GM23248 (cell line): ENCODE data around the gene PSORS1C1. TPM values are rescaled to one million over a fixed set of nuclear protein-coding genes. Genes with fewer than 3 reads are reported as not detected.

ENCODE experiments used
- DNase-seq: peaks from one replicate; pipeline ENCODE4 v3.0.0-alpha.2; 2015
- H2AFZ ChIP-seq: fragments of 200-600 bp; sonication (generic); 2 replicates; pipeline ENCODE4 v1.6.1; 2016; ENCODE audit warnings: antibody characterized with exemption
- H3F3A ChIP-seq: fragments of 200-600 bp; sonication (generic); 2 replicates; pipeline ENCODE4 v1.6.1; 2016; ENCODE audit warnings: mild to moderate bottlenecking, antibody characterized with exemption, mixed run types; ENCODE audit not compliant: insufficient read depth
- H3K27ac ChIP-seq: fragments of 200-600 bp; sonication (generic); 2 replicates; pipeline ENCODE4 v1.5.1; 2016; ENCODE audit warnings: mild to moderate bottlenecking
- H3K27me3 ChIP-seq: fragments of 200-600 bp; sonication (generic); replicated peaks from 2 replicates; pipeline ENCODE4 v1.6.1; 2016; ENCODE audit warnings: mild to moderate bottlenecking; ENCODE audit not compliant: insufficient read depth
- H3K36me3 ChIP-seq: fragments of 200-600 bp; sonication (generic); 2 replicates; pipeline ENCODE4 v1.6.1; 2016; ENCODE audit warnings: low read depth, mild to moderate bottlenecking
- H3K4me1 ChIP-seq: fragments of 200-600 bp; sonication (generic); 2 replicates; pipeline ENCODE4 v1.6.1; 2016; ENCODE audit warnings: mild to moderate bottlenecking; ENCODE audit not compliant: insufficient read depth
- H3K4me2 ChIP-seq: fragments of 200-600 bp; sonication (generic); one replicate; pipeline ENCODE4 v1.6.1; 2016; ENCODE audit warnings: mild to moderate bottlenecking; ENCODE audit not compliant: unreplicated experiment
- H3K4me3 ChIP-seq: fragments of 200-600 bp; sonication (generic); 2 replicates; pipeline ENCODE4 v1.5.1; 2016; ENCODE audit warnings: mild to moderate bottlenecking
- H3K79me2 ChIP-seq: fragments of 200-600 bp; sonication (generic); 2 replicates; pipeline ENCODE4 v1.6.1; 2016; ENCODE audit warnings: mild to moderate bottlenecking; ENCODE audit not compliant: insufficient read depth
- H3K9ac ChIP-seq: fragments of 200-600 bp; sonication (generic); 2 replicates; pipeline ENCODE4 v1.6.1; 2016; ENCODE audit warnings: mild to moderate bottlenecking
- H3K9me2 ChIP-seq: fragments of 200-600 bp; sonication (generic); 2 replicates; pipeline ENCODE4 v1.6.1; 2016; ENCODE audit warnings: mixed run types, mild to moderate bottlenecking, moderate library complexity; ENCODE audit not compliant: insufficient read depth
- H3K9me3 ChIP-seq: fragments of 200-600 bp; sonication (generic); one replicate; pipeline ENCODE4 v1.6.1; 2017; ENCODE audit warnings: low read depth
- H4K20me1 ChIP-seq: fragments of 200-600 bp; sonication (generic); 2 replicates; pipeline ENCODE4 v1.6.0; 2016; ENCODE audit not compliant: insufficient read depth
- EZH2 ChIP-seq: fragments of 200-600 bp; sonication (generic); IDR thresholded peaks from 2 replicates; pipeline ENCODE4 v1.6.1; 2018; ENCODE audit warnings: antibody characterized with exemption, mild to moderate bottlenecking; ENCODE audit not compliant: insufficient read depth, poor library complexity, severe bottlenecking
- EZH2phosphoT487 ChIP-seq: fragments of 200-600 bp; sonication (generic); IDR thresholded peaks from 2 replicates; pipeline ENCODE4 v1.6.1; 2018; ENCODE audit warnings: antibody characterized with exemption, moderate library complexity, mild to moderate bottlenecking, low read depth; ENCODE audit not compliant: insufficient read depth
- WGBS, 2 experiments: methylation state at CpG; one replicate each; pipeline ENCODE4 v1.1.6; 2015 to 2017; ENCODE audit warnings: low lambda C conversion rate in 2 of 2, low coverage in 1 of 2; ENCODE audit errors: missing lambda C conversion rate in 2 of 2; 5-methylcytosine and 5-hydroxymethylcytosine counted together
- in situ Hi-C: fragments of 300-500 bp; cut with MboI; formaldehyde crosslinking; loops from 2 replicates; pipeline ENCODE4 v1.15.0; 2020
- polyA plus RNA-seq: library from polyadenylated mRNA; unstranded; fragments of >200 nt; fragmentation: Nextera tagmentation; extraction: Ambion mirVana; gene quantifications from 2 replicates; pipeline ENCODE4 v1.2.1, GENCODE V29; 2016
- total RNA-seq: library from RNA; depleted of rRNA; stranded (reverse); fragments of >200 nt; shearing (Covaris generic); gene quantifications from 2 replicates; pipeline ENCODE4 v1.2.3, GENCODE V29; 2014

The PSORS1C1 gene
- total and polyA plus RNA-seq, 2 experiments from 2014 or later: 0.22 to 2.6 TPM

DNA sequence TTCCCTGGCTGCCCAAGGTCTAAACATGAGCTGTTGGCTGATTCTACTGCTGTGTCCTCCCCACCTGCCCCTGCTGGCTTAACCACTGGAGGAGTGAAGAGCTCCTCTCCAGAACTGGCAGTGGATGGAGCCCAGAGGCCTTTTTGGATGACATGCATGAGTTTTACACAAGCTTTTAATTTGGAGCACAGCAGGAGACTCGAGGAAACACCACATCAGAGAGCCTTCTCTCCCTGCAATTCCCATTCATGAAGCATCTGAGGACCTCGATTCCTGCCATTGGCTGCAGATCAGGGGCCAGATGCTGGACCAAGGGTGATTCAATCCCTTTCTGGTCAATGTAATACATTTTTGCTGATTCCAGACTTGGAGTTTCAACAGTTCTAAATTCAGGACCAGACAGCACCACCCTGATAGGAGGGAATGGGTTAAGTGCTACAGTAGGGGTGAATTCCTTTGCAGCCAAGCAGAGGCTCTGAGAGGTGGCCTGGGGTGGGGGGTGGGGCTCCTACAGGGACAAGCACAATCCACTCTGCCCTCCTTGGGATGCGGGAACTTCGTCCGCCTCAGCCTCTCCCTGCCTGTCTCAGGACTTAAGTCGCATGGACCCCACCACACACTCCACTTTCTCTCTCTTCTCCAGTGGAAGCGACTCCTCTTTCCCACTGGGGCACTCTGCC, 599 bp upstream of the PSORS1C1 start:
- Histone ChIP-seq H3K9me3 (no peaks in the 10 kb centered on the region), H3K9ac (peak overlapping the region; percentile 84), H3K4me3 (peak overlapping the region; percentile 68), H3K27ac (peak overlapping the region; percentile 89), H3K36me3 (no peaks in the 10 kb centered on the region), H4K20me1 (no peaks in the 10 kb centered on the region), H3K4me2 (peak overlapping the region; percentile 73), H2AFZ (peak overlapping the region; percentile 68), H3K9me2 (no peaks in the 10 kb centered on the region), H3K79me2 (no peaks in the 10 kb centered on the region), H3K4me1 (peaks cover 28% of the 10 kb centered on the region), H3F3A (peaks cover 20% of the 10 kb centered on the region), H3K27me3 (peaks cover 13% of the 10 kb centered on the region; the same call in 1 of the 2 replicates)
- DNase-seq: peak; percentile 91
- whole genome bisulfite sequencing, 2 experiments: 1 to 3% methylated on average over 7 of the region's 7 CpGs
- in situ Hi-C loops: no loop called here
- TF ChIP-seq EZH2 (no peak), EZH2phosphoT487 (no peak)

DNA sequence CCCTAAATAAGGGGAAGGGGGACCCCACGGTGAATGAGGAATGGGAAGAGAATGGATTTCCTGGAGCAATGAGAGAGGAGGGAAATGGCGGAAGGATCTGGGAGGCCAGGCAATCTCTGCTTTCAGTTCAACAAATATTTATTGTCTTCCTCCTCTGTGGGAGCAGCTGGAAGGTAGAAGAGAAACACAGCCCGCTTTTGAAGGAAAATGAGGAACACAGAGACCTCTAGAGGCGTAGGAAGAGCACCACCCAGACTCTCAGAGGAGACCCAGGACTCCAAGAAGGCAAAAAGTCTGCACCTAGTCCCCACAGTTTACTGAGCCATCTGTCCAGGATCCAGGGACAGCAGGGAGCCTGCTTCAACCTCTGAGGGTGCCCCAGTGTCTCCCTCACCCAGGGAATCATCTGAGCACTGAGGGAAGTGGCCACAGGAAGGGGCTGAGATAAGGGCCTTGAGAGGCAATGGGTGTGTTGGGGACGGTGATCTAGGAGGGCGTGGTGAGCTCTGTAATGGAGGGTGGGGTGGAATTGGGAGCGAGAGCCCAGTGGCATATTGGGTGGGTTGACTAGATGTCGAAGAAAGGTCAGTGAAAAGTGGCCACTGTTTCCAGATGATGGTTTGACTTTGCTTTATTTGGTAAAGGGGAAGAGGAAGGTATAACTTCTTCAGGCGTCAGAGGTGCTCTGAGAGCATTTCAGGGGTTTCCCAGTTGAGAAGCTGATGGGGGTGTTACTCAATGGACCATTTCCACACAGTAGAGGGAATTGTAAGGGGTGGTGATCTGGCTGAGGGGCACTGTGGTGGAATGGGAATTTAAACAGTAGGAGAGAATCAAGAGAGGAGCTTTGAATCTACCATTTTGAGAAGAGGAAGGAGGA, 610 bp downstream of the PSORS1C1 start:
- in situ Hi-C loops: no loop called here
- Histone ChIP-seq H3K4me2 (peak overlapping the region; percentile 73), H3K4me3 (peak overlapping the region; percentile 68), H4K20me1 (no peaks in the 10 kb centered on the region), H3K27me3 (peaks cover 7% of the 10 kb centered on the region; the same call in 1 of the 2 replicates), H3K9me3 (no peaks in the 10 kb centered on the region), H3K9ac (peak overlapping the region; percentile 84), H3K79me2 (no peaks in the 10 kb centered on the region), H3F3A (peaks cover 20% of the 10 kb centered on the region), H3K27ac (peak overlapping the region; percentile 89), H2AFZ (peak overlapping the region; percentile 68), H3K4me1 (peaks cover 28% of the 10 kb centered on the region), H3K36me3 (no peaks in the 10 kb centered on the region), H3K9me2 (no peaks in the 10 kb centered on the region)
- WGBS, 2 experiments: 27 to 35% methylated on average over 7 to 9 of the region's 9 CpGs
- TF ChIP-seq EZH2phosphoT487: no peak
- no peak for TF ChIP-seq EZH2
- DNase-seq: peak; percentile 84

DNA sequence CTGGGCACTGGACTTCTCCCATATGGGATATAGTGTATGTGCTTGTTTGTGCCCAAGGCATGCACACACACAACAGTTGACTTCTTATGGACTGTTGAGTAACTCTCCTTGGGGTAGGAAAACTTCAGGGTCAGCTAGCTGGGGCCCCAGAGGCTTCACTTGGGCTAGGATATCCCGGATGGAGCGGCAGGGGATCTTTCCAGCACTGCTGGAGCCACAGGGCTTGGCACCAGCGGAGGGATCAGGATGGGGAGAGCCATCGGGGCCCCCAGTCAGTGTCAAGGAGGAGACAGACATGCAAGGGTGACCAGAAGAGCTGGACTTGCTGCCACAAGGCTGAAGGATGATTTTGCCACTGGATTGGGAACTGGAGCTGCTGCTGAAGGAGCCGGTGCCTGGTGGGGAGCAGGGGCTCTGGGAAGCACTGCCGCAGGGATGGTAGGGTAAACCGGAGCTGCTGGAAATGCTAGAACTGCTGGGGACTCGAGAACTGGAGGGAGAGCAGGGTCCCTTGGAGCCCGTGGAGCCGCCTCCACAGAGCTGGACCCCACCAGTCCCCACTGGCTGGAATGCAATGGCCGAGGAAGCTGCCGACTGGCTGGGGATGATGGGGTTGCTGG, 1.5 kb downstream of the PSORS1C1 start:
- H3K4me1 ChIP-seq: peaks cover 28% of the 10 kb centered on the region
- no peaks in the 10 kb centered on the region for H4K20me1 ChIP-seq
- TF ChIP-seq EZH2phosphoT487: no peak
- no peak for TF ChIP-seq EZH2
- 95 to 97% methylated on average over 12 of the region's 12 CpGs for WGBS, 2 experiments
- H3K9me3 ChIP-seq: no peaks in the 10 kb centered on the region
- no peaks in the 10 kb centered on the region for H3K9me2 ChIP-seq
- in situ Hi-C loops: no loop called here
- no peak overlapping the region for H3K9ac ChIP-seq
- no peaks in the 10 kb centered on the region for H3K79me2 ChIP-seq
- no peak overlapping the region for H3K27ac ChIP-seq
- no peak overlapping the region for H3K4me2 ChIP-seq
- peaks cover 20% of the 10 kb centered on the region for H3F3A ChIP-seq
- no peaks in the 10 kb centered on the region for H3K36me3 ChIP-seq
- H3K27me3 ChIP-seq: no peaks in the 10 kb centered on the region
- no peak overlapping the region for H2AFZ ChIP-seq
- DNase-seq: no peak
- H3K4me3 ChIP-seq: no peak overlapping the region

DNA sequence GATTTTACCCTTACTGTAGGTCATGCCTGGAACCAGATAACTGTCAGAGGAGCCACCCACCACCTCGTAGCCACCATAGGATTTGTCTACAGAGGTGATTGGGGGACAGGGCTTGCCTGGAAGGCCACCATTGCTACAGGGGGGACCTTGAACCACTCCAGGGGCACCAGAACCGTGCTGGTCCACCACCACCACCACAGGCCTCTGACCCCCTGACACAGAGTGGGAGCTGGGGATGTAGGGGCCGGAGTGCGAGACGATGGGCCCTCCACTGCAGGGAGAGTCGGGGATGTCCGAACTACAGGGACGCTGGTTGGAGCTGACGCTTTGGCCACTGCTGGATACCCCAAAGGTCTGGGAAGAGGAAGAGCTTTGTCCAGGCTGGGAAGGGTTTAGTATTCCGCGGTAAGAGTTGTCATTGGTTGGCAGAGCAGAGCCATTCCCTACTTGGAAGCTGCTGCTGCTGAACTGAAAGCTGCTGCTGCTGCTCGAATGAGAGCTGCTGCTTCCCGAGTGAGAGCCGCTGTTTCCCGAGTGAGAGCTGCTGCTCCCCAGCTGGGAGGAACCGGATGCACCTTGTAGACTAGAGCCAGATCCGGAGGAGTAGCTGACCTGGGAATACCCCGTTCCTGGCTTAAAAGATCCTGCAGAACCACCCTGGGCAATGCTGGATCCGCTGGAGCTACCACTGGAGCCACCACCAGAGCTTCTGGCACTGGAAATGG, 2.2 kb downstream of the PSORS1C1 start:
- no peaks in the 10 kb centered on the region for H4K20me1 ChIP-seq
- TF ChIP-seq EZH2 (no peak), EZH2phosphoT487 (no peak)
- H3K4me2 ChIP-seq: peak overlapping the region; percentile 76
- H3F3A ChIP-seq: peaks cover 23% of the 10 kb centered on the region
- H3K4me3 ChIP-seq: peak overlapping the region; percentile 55
- peak overlapping the region; percentile 27 for H3K9ac ChIP-seq
- H3K36me3 ChIP-seq: no peaks in the 10 kb centered on the region
- no peaks in the 10 kb centered on the region for H3K9me3 ChIP-seq
- H3K79me2 ChIP-seq: no peaks in the 10 kb centered on the region
- no peak overlapping the region for H3K27ac ChIP-seq
- WGBS, 2 experiments: 40 to 41% methylated on average over 19 of the region's 19 CpGs
- peaks cover 28% of the 10 kb centered on the region for H3K4me1 ChIP-seq
- peak overlapping the region; percentile 73 for H2AFZ ChIP-seq
- H3K27me3 ChIP-seq: no peaks in the 10 kb centered on the region
- DNase-seq: peak; percentile 68
- in situ Hi-C loops: no loop called here
- no peaks in the 10 kb centered on the region for H3K9me2 ChIP-seq
